ENCODE measurements around the gene REC8. TPM values are rescaled to one million over a fixed set of nuclear protein-coding genes. Genes with fewer than 3 reads are reported as not detected.
A peak's percentile ranks its signal among the peaks of the same experiment; 100 is the strongest.

The REC8 gene
- total RNA-seq, 6 experiments from 2014 or later, result 1.6 to 7.4 (median 3.4) TPM

DNA sequence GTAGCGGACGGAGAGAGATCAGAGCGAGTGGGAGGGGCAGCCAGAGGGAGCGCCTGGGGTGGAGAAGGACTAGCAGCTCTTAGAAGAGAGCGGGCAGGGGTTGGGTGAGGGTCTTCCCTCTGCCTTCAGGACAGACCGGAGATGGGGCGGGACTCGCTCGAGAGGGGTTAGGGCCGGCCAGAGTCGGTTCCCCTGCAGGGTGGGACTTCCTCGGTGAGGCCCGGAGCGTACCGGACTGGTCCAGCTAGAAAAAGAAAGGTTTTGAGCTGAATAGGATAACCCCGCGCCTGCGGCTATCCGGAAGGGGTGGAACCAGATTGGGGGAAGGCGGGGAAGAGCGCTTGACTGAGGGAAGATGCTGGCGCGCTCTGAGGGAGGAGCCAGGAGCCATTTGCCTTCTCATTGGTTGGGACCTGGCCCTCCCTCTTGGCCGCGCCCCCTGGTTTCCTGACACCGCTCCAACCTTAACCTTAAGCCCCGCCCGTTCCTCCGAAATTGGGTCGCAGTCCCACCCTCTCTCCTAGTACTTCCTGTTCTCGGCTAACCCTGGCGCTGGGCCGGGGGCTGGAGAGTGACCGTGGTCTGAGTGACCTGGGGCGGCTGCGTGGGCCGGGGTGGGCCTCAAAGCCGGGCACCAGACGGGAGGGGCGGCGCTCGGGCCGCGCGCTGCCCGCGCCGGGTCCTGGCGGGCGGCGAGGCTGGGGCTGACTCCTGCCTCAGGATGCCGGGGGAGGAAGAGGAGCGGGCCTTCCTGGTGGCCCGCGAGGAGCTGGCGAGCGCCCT lies 24.7 kb upstream of the REC8 start, which contains the start of gene RNF31:
Gene RNF31 (plus strand): TSS at position 521 of the 783 bp plus-strand sequence. CDS start 201 bp downstream, at position 722.
- 0% methylated on average over 22 of the region's 57 CpGs for WGBS (ENCODE audit: insufficient coverage, low coverage, low lambda C conversion rate, missing lambda C conversion rate)
- ATAC-seq (peak; percentile 89 to 93 (median 90)), DNase-seq (peak; percentile 98 to 99 (median 98))
- TF ChIP-seq, protein P1, sequence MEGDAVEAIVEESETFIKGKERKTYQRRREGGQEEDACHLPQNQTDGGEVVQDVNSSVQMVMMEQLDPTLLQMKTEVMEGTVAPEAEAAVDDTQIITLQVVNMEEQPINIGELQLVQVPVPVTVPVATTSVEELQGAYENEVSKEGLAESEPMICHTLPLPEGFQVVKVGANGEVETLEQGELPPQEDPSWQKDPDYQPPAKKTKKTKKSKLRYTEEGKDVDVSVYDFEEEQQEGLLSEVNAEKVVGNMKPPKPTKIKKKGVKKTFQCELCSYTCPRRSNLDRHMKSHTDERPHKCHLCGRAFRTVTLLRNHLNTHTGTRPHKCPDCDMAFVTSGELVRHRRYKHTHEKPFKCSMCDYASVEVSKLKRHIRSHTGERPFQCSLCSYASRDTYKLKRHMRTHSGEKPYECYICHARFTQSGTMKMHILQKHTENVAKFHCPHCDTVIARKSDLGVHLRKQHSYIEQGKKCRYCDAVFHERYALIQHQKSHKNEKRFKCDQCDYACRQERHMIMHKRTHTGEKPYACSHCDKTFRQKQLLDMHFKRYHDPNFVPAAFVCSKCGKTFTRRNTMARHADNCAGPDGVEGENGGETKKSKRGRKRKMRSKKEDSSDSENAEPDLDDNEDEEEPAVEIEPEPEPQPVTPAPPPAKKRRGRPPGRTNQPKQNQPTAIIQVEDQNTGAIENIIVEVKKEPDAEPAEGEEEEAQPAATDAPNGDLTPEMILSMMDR (IDR thresholded peaks at IDR 0.05), result peak in 1 of 4 donors; percentile 12
- TF ChIP-seq POLR2A (IDR thresholded peaks at IDR 0.05), result peak; percentile 54
- H3K27me3 ChIP-seq, result no peaks in the 10 kb centered on the region
- peaks cover 0 to 44% (median 19%) of the 10 kb centered on the region in 4 donors for H3K36me3 ChIP-seq
- H3K9me3 ChIP-seq, result no peaks in the 10 kb centered on the region
- H3K4me1 ChIP-seq, result peaks cover 0 to 18% (median 4%) of the 10 kb centered on the region in 4 donors
- peak within 1 kb of the TSS; percentile 49 to 79 (median 75) for H3K27ac ChIP-seq
- peak within 1 kb of the TSS; percentile 70 to 86 (median 83) for H3K4me3 ChIP-seq
- intact Hi-C loops (cut with DNase I), result no loop called here

DNA sequence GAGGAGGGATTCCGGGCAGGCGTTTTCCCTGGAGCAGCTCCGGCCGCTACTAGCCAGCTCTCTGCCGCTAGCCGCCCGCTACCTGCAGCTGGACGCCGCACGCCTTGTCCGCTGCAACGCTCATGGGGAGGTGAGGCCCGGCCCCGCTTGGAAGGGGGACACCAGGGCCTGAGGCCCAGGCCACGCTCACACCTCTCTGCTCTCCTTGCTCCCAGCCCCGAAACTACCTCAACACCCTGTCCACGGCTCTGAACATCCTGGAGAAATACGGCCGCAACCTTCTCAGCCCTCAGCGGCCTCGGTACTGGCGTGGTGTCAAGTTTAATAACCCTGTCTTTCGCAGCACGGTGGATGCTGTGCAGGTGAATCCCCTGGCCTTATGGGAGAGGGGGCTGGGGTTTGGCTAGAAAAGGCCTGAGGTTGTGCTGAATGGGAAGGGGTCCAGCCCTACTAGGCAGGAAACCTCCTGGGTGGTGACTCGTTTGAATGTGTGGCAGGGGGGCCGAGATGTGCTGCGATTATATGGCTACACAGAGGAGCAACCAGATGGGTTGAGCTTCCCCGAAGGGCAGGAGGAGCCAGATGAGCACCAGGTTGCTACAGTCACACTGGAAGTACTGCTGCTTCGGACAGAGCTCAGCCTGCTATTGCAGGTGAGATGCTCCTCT lies 24.0 kb upstream of the REC8 start:
- Histone ChIP-seq H3K4me1 (peaks cover 0 to 16% (median 3%) of the 10 kb centered on the region in 4 donors), H3K27me3 (no peaks in the 10 kb centered on the region), H3K27ac (peak overlapping the region; percentile 49 to 79 (median 75)), H3K36me3 (peaks cover 0 to 52% (median 25%) of the 10 kb centered on the region in 4 donors), H3K9me3 (no peaks in the 10 kb centered on the region), H3K4me3 (peak overlapping the region; percentile 70 to 86 (median 83))
- intact Hi-C loops (cut with DNase I), result no loop called here
- ATAC-seq, result no peak
- WGBS (ENCODE audit: insufficient coverage, low coverage, low lambda C conversion rate, missing lambda C conversion rate), result 0% methylated on average over 14 of the region's 29 CpGs
- peak in 1 of 3 donors; percentile 69 for DNase-seq
- TF ChIP-seq POLR2A (IDR thresholded peaks at IDR 0.05), result no peak
- TF ChIP-seq, protein P1 (IDR thresholded peaks at IDR 0.05), result no peak

DNA sequence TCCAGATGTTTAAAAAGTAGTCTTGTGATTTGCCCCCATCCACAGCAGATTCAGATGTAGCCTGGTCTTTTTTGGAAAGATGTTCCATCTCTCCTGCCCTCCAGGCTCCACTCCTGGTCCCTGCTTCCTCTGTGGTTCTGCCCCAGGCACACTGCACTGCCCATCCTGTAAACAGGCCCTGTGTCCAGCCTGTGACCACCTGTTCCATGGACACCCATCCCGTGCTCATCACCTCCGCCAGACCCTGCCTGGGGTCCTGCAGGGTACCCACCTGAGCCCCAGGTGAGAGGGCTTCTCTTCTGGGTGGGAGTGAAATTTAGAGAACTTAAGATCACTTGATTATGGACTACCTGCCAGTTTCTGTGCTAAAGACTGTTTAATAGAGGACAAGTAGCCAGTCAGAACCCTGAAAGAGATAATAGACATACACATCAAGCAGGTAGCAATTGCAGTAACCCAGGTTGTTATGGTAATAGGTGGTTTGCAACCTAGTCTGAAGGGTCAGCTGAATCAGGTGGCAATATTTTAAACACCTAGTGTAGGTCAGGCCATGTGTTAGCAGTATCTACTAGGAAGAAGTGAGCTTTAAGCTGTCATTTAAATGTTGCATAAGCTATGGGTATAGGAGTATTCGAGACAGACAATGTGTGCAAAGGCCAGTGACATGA lies 22.4 kb upstream of the REC8 start:
- Histone ChIP-seq H3K27me3 (no peaks in the 10 kb centered on the region), H3K9me3 (no peaks in the 10 kb centered on the region), H3K4me1 (peaks cover 0 to 16% (median 3%) of the 10 kb centered on the region in 4 donors), H3K36me3 (peaks cover 0 to 51% (median 22%) of the 10 kb centered on the region in 4 donors), H3K4me3 (no peak overlapping the region), H3K27ac (no peak overlapping the region)
- ATAC-seq (no peak), DNase-seq (peak in 1 of 3 donors; percentile 45)
- intact Hi-C loops (cut with DNase I), result no loop called here
- WGBS (ENCODE audit: insufficient coverage, low coverage, low lambda C conversion rate, missing lambda C conversion rate), result 92% methylated on average over 2 of the region's 3 CpGs
- no peak for TF ChIP-seq POLR2A (IDR thresholded peaks at IDR 0.05)
- TF ChIP-seq, protein P1 (IDR thresholded peaks at IDR 0.05), result no peak

DNA sequence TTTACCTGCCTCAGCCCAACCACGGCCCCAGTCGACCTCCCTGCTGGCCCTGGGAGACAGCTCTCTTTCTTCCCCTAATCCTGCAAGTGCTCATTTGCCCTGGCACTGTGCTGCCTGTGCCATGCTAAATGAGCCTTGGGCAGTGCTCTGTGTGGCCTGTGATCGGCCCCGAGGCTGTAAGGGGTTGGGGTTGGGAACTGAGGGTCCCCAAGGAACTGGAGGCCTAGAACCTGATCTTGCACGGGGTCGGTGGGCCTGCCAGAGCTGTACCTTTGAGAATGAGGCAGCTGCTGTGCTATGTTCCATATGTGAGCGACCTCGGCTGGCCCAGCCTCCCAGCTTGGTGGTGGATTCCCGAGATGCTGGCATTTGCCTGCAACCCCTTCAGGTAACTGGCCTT lies 21.8 kb upstream of the REC8 start:
- peaks cover 0 to 56% (median 22%) of the 10 kb centered on the region in 4 donors for H3K36me3 ChIP-seq
- TF ChIP-seq, protein P1 (IDR thresholded peaks at IDR 0.05), result no peak
- no peak for TF ChIP-seq POLR2A (IDR thresholded peaks at IDR 0.05)
- WGBS (ENCODE audit: insufficient coverage, low coverage, low lambda C conversion rate, missing lambda C conversion rate), result 71% methylated on average over 4 of the region's 9 CpGs

More for the DNA sequence above, 21.8 kb upstream of the REC8 start:
- H3K9me3 ChIP-seq, result no peaks in the 10 kb centered on the region
- DNase-seq, result peak in 1 of 3 donors; percentile 24
- peaks cover 0 to 16% (median 3%) of the 10 kb centered on the region in 4 donors for H3K4me1 ChIP-seq
- H3K4me3 ChIP-seq, result no peak overlapping the region
- intact Hi-C loops (cut with DNase I), result loop anchor here in 1 of 2 donors (10.0 kb wide), 1 partner anchor 55 kb away; the partner anchor contains the start of gene PCK2
- no peak overlapping the region for H3K27ac ChIP-seq
- ATAC-seq, result no peak
- H3K27me3 ChIP-seq, result no peaks in the 10 kb centered on the region
